IMR-90 (cell line): ENCODE data around the gene UGT1A10. TPM values are rescaled to one million over a fixed set of nuclear protein-coding genes. Genes with fewer than 3 reads are reported as not detected.

Experiments
- ATAC-seq: fragments of 200-7000 bp; cut with Tn5 transposase; 2 replicates; pipeline ENCODE4 v1.9.1; 2020; ENCODE audit warnings: low read depth, mild to moderate bottlenecking, moderate library complexity
- BruUV-seq: library from RNA; stranded (reverse); fragments of 400-500 nt; replicated peaks from 2 replicates; lab custom pipeline; 2021; lab: Mats Ljungman, UMichigan
- CTCF ChIA-PET: fragments of 300-600 bp; formaldehyde crosslinking; extraction: SDS; loops from one replicate; lab custom pipeline; 2021; ENCODE audit warnings: antibody characterized with exemption; lab: Yijun Ruan, JAX
- POLR2A ChIA-PET: fragments of 300-600 bp; sonication (Branson Sonifier 250); formaldehyde crosslinking; loops from one replicate; lab custom pipeline; 2022; ENCODE audit warnings: antibody characterized with exemption; ENCODE audit not compliant: unreplicated experiment; lab: Charles Lee
- DNase-seq: peaks from one replicate; pipeline ENCODE4 v3.0.0; 2013
- H2AFZ ChIP-seq: replicated peaks from 2 replicates; pipeline ENCODE3; 2013; ENCODE audit warnings: low read length, mild to moderate bottlenecking; ENCODE audit not compliant: poor library complexity
- H2AK5ac ChIP-seq: 2 replicates; pipeline ENCODE4 v1.6.1; 2013; ENCODE audit warnings: low read depth, low read length, inconsistent platforms
- H2AK9ac ChIP-seq: replicated peaks from 2 replicates; pipeline ENCODE3; 2013; ENCODE audit warnings: mild to moderate bottlenecking, low read depth, low read length, moderate library complexity; ENCODE audit not compliant: poor library complexity
- H2BK120ac ChIP-seq: 2 replicates; pipeline ENCODE4 v1.6.1; 2013; ENCODE audit warnings: low read depth, low read length, inconsistent platforms
- H2BK15ac ChIP-seq: 3 replicates; pipeline ENCODE4 v1.6.1; 2013; ENCODE audit warnings: low read depth, low read length, inconsistent platforms
- H2BK20ac ChIP-seq: 2 replicates; pipeline ENCODE4 v1.6.1; 2013; ENCODE audit warnings: low read depth, mild to moderate bottlenecking, inconsistent platforms, low read length, moderate library complexity
- H2BK5ac ChIP-seq: 2 replicates; pipeline ENCODE4 v1.6.1; 2013; ENCODE audit warnings: mild to moderate bottlenecking, low read depth, low read length, inconsistent platforms; ENCODE audit not compliant: poor library complexity, severe bottlenecking
- H3K14ac ChIP-seq: replicated peaks from 2 replicates; pipeline ENCODE4 v1.6.1; 2013; ENCODE audit warnings: low read depth, low read length, inconsistent platforms
- H3K18ac ChIP-seq: 2 replicates; pipeline ENCODE4 v1.6.1; 2013; ENCODE audit warnings: low read depth, low read length, control low read depth
- H3K23ac ChIP-seq: 2 replicates; pipeline ENCODE4 v1.6.1; 2013; ENCODE audit warnings: low read depth, low read length, inconsistent platforms
- H3K27ac ChIP-seq: 2 replicates; pipeline ENCODE4 v1.5.1; 2013; ENCODE audit warnings: mild to moderate bottlenecking, control low read depth, low read length; ENCODE audit not compliant: insufficient read depth
- H3K27me3 ChIP-seq: 2 replicates; pipeline ENCODE4 v1.6.1; 2013; ENCODE audit warnings: low read length; ENCODE audit not compliant: control insufficient read depth, insufficient read depth
- H3K36me3 ChIP-seq: 2 replicates; pipeline ENCODE4 v1.6.1; 2013; ENCODE audit warnings: low read length, mixed read lengths; ENCODE audit not compliant: control insufficient read depth, insufficient read depth
- H3K4ac ChIP-seq: 2 replicates; pipeline ENCODE4 v1.6.1; 2013; ENCODE audit warnings: low read depth, low read length, inconsistent platforms
- H3K4me1 ChIP-seq: 2 replicates; pipeline ENCODE4 v1.6.1; 2013; ENCODE audit warnings: low read length, mixed read lengths; ENCODE audit not compliant: control insufficient read depth, insufficient read depth
- H3K4me2 ChIP-seq: 2 replicates; pipeline ENCODE4 v1.6.1; 2013; ENCODE audit warnings: low read depth, mild to moderate bottlenecking, control low read depth, low read length, moderate library complexity
- H3K4me3 ChIP-seq: 2 replicates; pipeline ENCODE4 v1.5.1; 2013; ENCODE audit warnings: low read depth, mild to moderate bottlenecking, control low read depth, low read length, moderate library complexity; ENCODE audit not compliant: insufficient read depth
- H3K56ac ChIP-seq: 2 replicates; pipeline ENCODE4 v1.6.1; 2013; ENCODE audit warnings: low read length, inconsistent platforms; ENCODE audit not compliant: insufficient read depth; ENCODE audit errors: extremely low read depth
- H3K79me1 ChIP-seq, 2 experiments: 2 replicates each; pipeline ENCODE4 v1.6.1; 2013; ENCODE audit warnings: low read length in 2 of 2, inconsistent platforms in 1 of 2, low read depth in 1 of 2
- H3K9ac ChIP-seq: 2 replicates; pipeline ENCODE4 v1.6.1; 2013; ENCODE audit warnings: low read depth, low read length, control low read depth
- H3K9me1 ChIP-seq: 2 replicates; pipeline ENCODE4 v1.6.1; 2013; ENCODE audit warnings: low read length, inconsistent platforms; ENCODE audit not compliant: insufficient read depth
- H3K9me3 ChIP-seq: 2 replicates; pipeline ENCODE4 v1.6.1; 2013; ENCODE audit warnings: low read length; ENCODE audit not compliant: control insufficient read depth, insufficient read depth
- H4K20me1 ChIP-seq: 2 replicates; pipeline ENCODE4 v1.6.1; 2013; ENCODE audit warnings: low read length, inconsistent platforms; ENCODE audit not compliant: insufficient read depth
- H4K5ac ChIP-seq: 2 replicates; pipeline ENCODE4 v1.6.1; 2013; ENCODE audit warnings: mild to moderate bottlenecking, low read depth, low read length, control low read depth
- H4K8ac ChIP-seq, 2 experiments: 2 replicates each; pipeline ENCODE4 v1.6.1; 2013; ENCODE audit warnings: low read depth in 2 of 2, low read length in 2 of 2, control low read depth in 1 of 2, inconsistent platforms in 1 of 2
- H4K91ac ChIP-seq: 2 replicates; pipeline ENCODE4 v1.6.1; 2013; ENCODE audit warnings: low read depth, low read length, inconsistent platforms; ENCODE audit not compliant: insufficient read depth
- CEBPB ChIP-seq: IDR thresholded peaks from 2 replicates; pipeline ENCODE4 v1.6.1; 2012; ENCODE audit warnings: low read depth, low read length, improper control_type of control experiment
- CHD1 ChIP-seq: IDR thresholded peaks from 2 replicates; pipeline ENCODE4 v1.6.1; 2012; ENCODE audit warnings: low read depth, low read length, improper control_type of control experiment
- ELK1 ChIP-seq: fragments of 150-350 bp; IDR thresholded peaks from 2 replicates; pipeline ENCODE4 v1.6.1; 2016; ENCODE audit warnings: low read depth, mild to moderate bottlenecking, low read length, moderate library complexity, borderline replicate concordance
- FOS ChIP-seq: fragments of 150-350 bp; IDR thresholded peaks from 2 replicates; pipeline ENCODE4 v1.6.1; 2016; ENCODE audit warnings: low read depth, low read length
- MAFK ChIP-seq: IDR thresholded peaks from 2 replicates; pipeline ENCODE4 v1.6.1; 2012; ENCODE audit warnings: low read depth, low read length, improper control_type of control experiment
- MAZ ChIP-seq: IDR thresholded peaks from 2 replicates; pipeline ENCODE4 v1.6.1; 2012; ENCODE audit warnings: low read depth, mild to moderate bottlenecking, low read length, improper control_type of control experiment, moderate library complexity, borderline replicate concordance
- MXI1 ChIP-seq: IDR thresholded peaks from 2 replicates; pipeline ENCODE4 v1.6.1; 2012; ENCODE audit warnings: low read depth, mild to moderate bottlenecking, low read length, moderate library complexity, borderline replicate concordance
- POLR2A ChIP-seq: IDR thresholded peaks from 2 replicates; pipeline ENCODE4 v1.6.1; 2012; ENCODE audit warnings: mild to moderate bottlenecking, low read depth, low read length
- RAD21 ChIP-seq: IDR thresholded peaks from 2 replicates; pipeline ENCODE4 v1.6.1; 2012; ENCODE audit warnings: low read length, improper control_type of control experiment
- RFX5 ChIP-seq: IDR thresholded peaks from 2 replicates; pipeline ENCODE4 v1.8.0; 2012; ENCODE audit warnings: low read depth, mild to moderate bottlenecking, low read length, moderate library complexity
- SMC3 ChIP-seq: fragments of 150-350 bp; IDR thresholded peaks from 2 replicates; pipeline ENCODE4 v1.6.1; 2016; ENCODE audit warnings: low read depth, mild to moderate bottlenecking, antibody characterized with exemption, low read length, moderate library complexity
- WGBS, 2 experiments: methylation state at CpG; one replicate each; pipeline versions ENCODE4 v1.1.5 to v1.1.7; 2013; ENCODE audit warnings: missing lambda C conversion rate in 2 of 2; ENCODE audit not compliant: insufficient read length in 1 of 2; ENCODE audit errors: extremely low coverage in 2 of 2; 5-methylcytosine and 5-hydroxymethylcytosine counted together
- dilution Hi-C: fragments of 300-500 bp; cut with HindIII; formaldehyde crosslinking; loops from one replicate; pipeline ENCODE4 v1.14.3; 2018; ENCODE audit warnings: low sequenced_read_pairs; ENCODE audit not compliant: unreplicated experiment
- in situ Hi-C: fragments of 300-500 bp; cut with MboI; formaldehyde crosslinking; loops from 3 replicates; pipeline ENCODE4 v1.14.3; 2019; ENCODE audit warnings: low sequenced_read_pairs, inconsistent platforms, mixed read lengths
- intact Hi-C: fragments of 100-400 bp; cut with micrococcal nuclease; formaldehyde crosslinking; loops from 2 replicates; pipeline ENCODE4 v1.10.0; 2022
- polyA plus RNA-seq, 3 experiments: library from polyadenylated mRNA; depleted of rRNA; stranded (reverse); fragments of >200 nt; gene quantifications; 2 replicates each; pipeline ENCODE4 v1.2.3, GENCODE V29; 2012; ENCODE audit warnings: low replicate concordance in 1 of 3
- total RNA-seq: library from RNA; depleted of rRNA; stranded (reverse); fragments of >200 nt; gene quantifications from 2 replicates; pipeline ENCODE4 v1.2.3, GENCODE V29; 2012
- TF ChIP-seq, protein P1 (sequence below): fragments of 150-350 bp; IDR thresholded peaks from 2 replicates; pipeline ENCODE4 v1.6.1; 2017; ENCODE audit warnings: mild to moderate bottlenecking, antibody characterized with exemption, low read length, low read depth
- TF ChIP-seq, protein P2 (sequence below): conservative IDR thresholded peaks from 2 replicates; pipeline ENCODE4 v1.5.1; 2012; ENCODE audit warnings: mild to moderate bottlenecking, low read depth, low read length, improper control_type of control experiment

The UGT1A10 gene
- total and polyA plus RNA-seq, 2 of the 4 experiments (the other 2 are of a cell fraction), result not detected

- no peaks in the 10 kb centered on the region for H3K79me1 ChIP-seq
- intact Hi-C loops (no loop called here), dilution Hi-C loops (no loop called here), in situ Hi-C loops (no loop called here)
- no CpG with 5 or more reads among the region's 4 CpGs for WGBS, 2 experiments
- H3K4me2 ChIP-seq, result no peak overlapping the region
- no peak overlapping the region for H4K91ac ChIP-seq
- H3K36me3 ChIP-seq, result no peaks in the 10 kb centered on the region
- POLR2A ChIA-PET, result no interaction called here
- no peak for TF ChIP-seq CHD1
- TF ChIP-seq RFX5, result no peak
- TF ChIP-seq, protein P1, sequence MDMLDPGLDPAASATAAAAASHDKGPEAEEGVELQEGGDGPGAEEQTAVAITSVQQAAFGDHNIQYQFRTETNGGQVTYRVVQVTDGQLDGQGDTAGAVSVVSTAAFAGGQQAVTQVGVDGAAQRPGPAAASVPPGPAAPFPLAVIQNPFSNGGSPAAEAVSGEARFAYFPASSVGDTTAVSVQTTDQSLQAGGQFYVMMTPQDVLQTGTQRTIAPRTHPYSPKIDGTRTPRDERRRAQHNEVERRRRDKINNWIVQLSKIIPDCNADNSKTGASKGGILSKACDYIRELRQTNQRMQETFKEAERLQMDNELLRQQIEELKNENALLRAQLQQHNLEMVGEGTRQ, result no peak
- no peak for TF ChIP-seq FOS
- no peak for TF ChIP-seq SMC3
- TF ChIP-seq MXI1, result no peak
- TF ChIP-seq CEBPB, result no peak
- TF ChIP-seq MAFK, result no peak
- TF ChIP-seq MAZ, result no peak
- TF ChIP-seq POLR2A, result no peak
- TF ChIP-seq, protein P2, sequence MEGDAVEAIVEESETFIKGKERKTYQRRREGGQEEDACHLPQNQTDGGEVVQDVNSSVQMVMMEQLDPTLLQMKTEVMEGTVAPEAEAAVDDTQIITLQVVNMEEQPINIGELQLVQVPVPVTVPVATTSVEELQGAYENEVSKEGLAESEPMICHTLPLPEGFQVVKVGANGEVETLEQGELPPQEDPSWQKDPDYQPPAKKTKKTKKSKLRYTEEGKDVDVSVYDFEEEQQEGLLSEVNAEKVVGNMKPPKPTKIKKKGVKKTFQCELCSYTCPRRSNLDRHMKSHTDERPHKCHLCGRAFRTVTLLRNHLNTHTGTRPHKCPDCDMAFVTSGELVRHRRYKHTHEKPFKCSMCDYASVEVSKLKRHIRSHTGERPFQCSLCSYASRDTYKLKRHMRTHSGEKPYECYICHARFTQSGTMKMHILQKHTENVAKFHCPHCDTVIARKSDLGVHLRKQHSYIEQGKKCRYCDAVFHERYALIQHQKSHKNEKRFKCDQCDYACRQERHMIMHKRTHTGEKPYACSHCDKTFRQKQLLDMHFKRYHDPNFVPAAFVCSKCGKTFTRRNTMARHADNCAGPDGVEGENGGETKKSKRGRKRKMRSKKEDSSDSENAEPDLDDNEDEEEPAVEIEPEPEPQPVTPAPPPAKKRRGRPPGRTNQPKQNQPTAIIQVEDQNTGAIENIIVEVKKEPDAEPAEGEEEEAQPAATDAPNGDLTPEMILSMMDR, result no peak
- no peak for TF ChIP-seq RAD21
- no peak for TF ChIP-seq ELK1
- CTCF ChIA-PET, result no interaction called here
- no peak overlapping the region for H2BK20ac ChIP-seq
- DNase-seq (no peak), ATAC-seq (no peak)
- H2AFZ ChIP-seq, result no peak overlapping the region
- no TSS peak for BruUV-seq
- no peak overlapping the region for H3K9ac ChIP-seq
- no peak overlapping the region for H3K14ac ChIP-seq
- H3K9me3 ChIP-seq, result no peaks in the 10 kb centered on the region
- no peak overlapping the region for H3K27ac ChIP-seq
- no peak overlapping the region for H3K4ac ChIP-seq
- H2AK5ac ChIP-seq, result no peak overlapping the region
- no peaks in the 10 kb centered on the region for H3K9me1 ChIP-seq
- H3K4me1 ChIP-seq, result no peaks in the 10 kb centered on the region
- no peak overlapping the region for H2BK120ac ChIP-seq
- no peak overlapping the region for H3K23ac ChIP-seq
- H3K4me3 ChIP-seq, result no peak overlapping the region
- H3K27me3 ChIP-seq, result peaks cover 27% of the 10 kb centered on the region
- no peaks in the 10 kb centered on the region for H4K20me1 ChIP-seq
- no peak overlapping the region for H3K18ac ChIP-seq
- H4K5ac ChIP-seq, result no peak overlapping the region
- H2BK15ac ChIP-seq, result no peak overlapping the region
- no peak overlapping the region for H4K8ac ChIP-seq
- H3K56ac ChIP-seq, result no peak overlapping the region
- no peak overlapping the region for H2BK5ac ChIP-seq
- no peak overlapping the region for H2AK9ac ChIP-seq
Measured at GRCh38 chr2:233811087-233811486, 174.8 kb downstream of the UGT1A10 start.
